Gastroesophageal sphincter (tissue), 4 donors: ENCODE data around the gene KRT6B. TPM values are rescaled to one million over a fixed set of nuclear protein-coding genes. Genes with fewer than 3 reads are reported as not detected.
"Not testable (repeated sequence)": the region's sequence is repeated elsewhere in the genome, so short reads cannot be mapped to it uniquely, and the experiment has no call there.

Experiments
- ATAC-seq: fragments of 150-250 bp; one replicate; pipeline ENCODE4 v1.9.1; 2016; ENCODE audit warnings: mild to moderate bottlenecking, moderate library complexity
- H3K27ac ChIP-seq, 4 donors: fragments of 200-600 bp; sonication (generic) in 3 of 4; 1 replicate in 3 of 4; 2 replicates in 1 of 4; pipeline ENCODE4 v1.5.1; 2016 to 2019
- H3K27me3 ChIP-seq: fragments of 200-600 bp; sonication (generic); one replicate; pipeline ENCODE4 v1.5.1; 2019
- H3K36me3 ChIP-seq, 2 donors: fragments of 200-600 bp; sonication (generic); one replicate each; pipeline ENCODE4 v1.5.1; 2019; ENCODE audit warnings: control low read depth in 1 of 2
- H3K4me1 ChIP-seq, 3 donors: fragments of 200-600 bp; sonication (generic); 1 replicate in 2 of 3; 2 replicates in 1 of 3; pipeline ENCODE4 v1.5.1; 2016 to 2019; ENCODE audit warnings: control low read depth in 2 of 3
- H3K4me3 ChIP-seq, 2 donors: fragments of 200-600 bp; sonication (generic); one replicate each; pipeline ENCODE4 v1.5.1; 2019; ENCODE audit warnings: mild to moderate bottlenecking in 1 of 2, moderate library complexity in 1 of 2
- H3K9me3 ChIP-seq, 3 donors: fragments of 200-600 bp; sonication (generic); one replicate each; pipeline ENCODE4 v1.5.1; 2017 to 2019; ENCODE audit warnings: control low read depth in 2 of 3
- EP300 ChIP-seq: sonication (generic); formaldehyde crosslinking; IDR thresholded peaks from one replicate; pipeline ENCODE4 v1.6.1; 2017; ENCODE audit warnings: antibody characterized with exemption, mild to moderate bottlenecking
- POLR2A ChIP-seq, 2 donors: fragments of 450-650 bp; IDR thresholded peaks; one replicate each; pipeline ENCODE4 v1.6.1; 2017; ENCODE audit warnings: antibody characterized with exemption in 2 of 2, mild to moderate bottlenecking in 2 of 2, moderate library complexity in 1 of 2
- POLR2AphosphoS5 ChIP-seq: sonication (generic); formaldehyde crosslinking; IDR thresholded peaks from one replicate; pipeline ENCODE4 v1.6.1; 2017; ENCODE audit warnings: antibody characterized with exemption
- WGBS, 2 donors: methylation state at CpG; one replicate each; pipeline ENCODE4 v1.1.5; 2018; ENCODE audit warnings: low coverage in 1 of 2; 5-methylcytosine and 5-hydroxymethylcytosine counted together
- total RNA-seq, 4 donors: library from RNA; depleted of rRNA; stranded (reverse); fragments of >200 nt; gene quantifications; one replicate each; pipeline ENCODE4 v1.1.0, GENCODE V29; 2016
- TF ChIP-seq, protein P1 (sequence below), 4 experiments: fragments of 200-600 bp in 2 of 4; fragments of 450-650 bp in 2 of 4; sonication (generic) in 1 of 4; IDR thresholded peaks; one replicate each; pipeline ENCODE4 v1.5.1; 2017 to 2019; ENCODE audit warnings: antibody characterized with exemption in 4 of 4, mild to moderate bottlenecking in 2 of 4, moderate library complexity in 2 of 4

Gene KRT6B
- total RNA-seq, 4 donors from 2014 or later = 0.54 to 60.8 (median 7.3) TPM

DNA sequence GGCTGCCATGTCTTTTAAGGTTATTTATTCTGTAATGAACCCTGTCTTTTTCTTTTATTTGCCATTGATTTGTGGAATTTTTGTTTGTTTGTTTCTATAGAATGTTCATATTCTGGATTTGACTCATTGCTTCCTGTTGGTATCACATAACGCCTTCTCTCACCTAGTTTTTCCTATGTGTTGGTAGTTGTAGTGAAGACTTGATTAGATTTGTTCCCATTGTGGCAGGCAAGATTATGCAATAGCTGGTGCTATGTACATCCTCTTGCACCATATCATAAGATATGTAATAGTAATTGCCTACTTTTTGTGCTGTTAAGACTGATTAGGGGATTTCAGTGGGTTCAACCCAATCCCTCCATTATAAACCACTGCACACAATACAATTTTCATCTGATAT, 3.9 kb upstream of the KRT6B start:
- H3K4me1 ChIP-seq = no peaks in the 10 kb centered on the region
- no peaks in the 10 kb centered on the region for H3K9me3 ChIP-seq
- H3K27me3 ChIP-seq = peaks cover 2% of the 10 kb centered on the region
- WGBS, 2 donors = 40 to 100% methylated on average over 1 of the region's 1 CpG
- no peak overlapping the region for H3K4me3 ChIP-seq
- no peak for ATAC-seq
- H3K27ac ChIP-seq = no peak overlapping the region
- no peaks in the 10 kb centered on the region for H3K36me3 ChIP-seq
- TF ChIP-seq POLR2AphosphoS5 (no peak), POLR2A (IDR thresholded peaks at IDR 0.05) (no peak), EP300 (no peak)
- TF ChIP-seq, protein P1, sequence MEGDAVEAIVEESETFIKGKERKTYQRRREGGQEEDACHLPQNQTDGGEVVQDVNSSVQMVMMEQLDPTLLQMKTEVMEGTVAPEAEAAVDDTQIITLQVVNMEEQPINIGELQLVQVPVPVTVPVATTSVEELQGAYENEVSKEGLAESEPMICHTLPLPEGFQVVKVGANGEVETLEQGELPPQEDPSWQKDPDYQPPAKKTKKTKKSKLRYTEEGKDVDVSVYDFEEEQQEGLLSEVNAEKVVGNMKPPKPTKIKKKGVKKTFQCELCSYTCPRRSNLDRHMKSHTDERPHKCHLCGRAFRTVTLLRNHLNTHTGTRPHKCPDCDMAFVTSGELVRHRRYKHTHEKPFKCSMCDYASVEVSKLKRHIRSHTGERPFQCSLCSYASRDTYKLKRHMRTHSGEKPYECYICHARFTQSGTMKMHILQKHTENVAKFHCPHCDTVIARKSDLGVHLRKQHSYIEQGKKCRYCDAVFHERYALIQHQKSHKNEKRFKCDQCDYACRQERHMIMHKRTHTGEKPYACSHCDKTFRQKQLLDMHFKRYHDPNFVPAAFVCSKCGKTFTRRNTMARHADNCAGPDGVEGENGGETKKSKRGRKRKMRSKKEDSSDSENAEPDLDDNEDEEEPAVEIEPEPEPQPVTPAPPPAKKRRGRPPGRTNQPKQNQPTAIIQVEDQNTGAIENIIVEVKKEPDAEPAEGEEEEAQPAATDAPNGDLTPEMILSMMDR (IDR thresholded peaks at IDR 0.05) = no peak

DNA sequence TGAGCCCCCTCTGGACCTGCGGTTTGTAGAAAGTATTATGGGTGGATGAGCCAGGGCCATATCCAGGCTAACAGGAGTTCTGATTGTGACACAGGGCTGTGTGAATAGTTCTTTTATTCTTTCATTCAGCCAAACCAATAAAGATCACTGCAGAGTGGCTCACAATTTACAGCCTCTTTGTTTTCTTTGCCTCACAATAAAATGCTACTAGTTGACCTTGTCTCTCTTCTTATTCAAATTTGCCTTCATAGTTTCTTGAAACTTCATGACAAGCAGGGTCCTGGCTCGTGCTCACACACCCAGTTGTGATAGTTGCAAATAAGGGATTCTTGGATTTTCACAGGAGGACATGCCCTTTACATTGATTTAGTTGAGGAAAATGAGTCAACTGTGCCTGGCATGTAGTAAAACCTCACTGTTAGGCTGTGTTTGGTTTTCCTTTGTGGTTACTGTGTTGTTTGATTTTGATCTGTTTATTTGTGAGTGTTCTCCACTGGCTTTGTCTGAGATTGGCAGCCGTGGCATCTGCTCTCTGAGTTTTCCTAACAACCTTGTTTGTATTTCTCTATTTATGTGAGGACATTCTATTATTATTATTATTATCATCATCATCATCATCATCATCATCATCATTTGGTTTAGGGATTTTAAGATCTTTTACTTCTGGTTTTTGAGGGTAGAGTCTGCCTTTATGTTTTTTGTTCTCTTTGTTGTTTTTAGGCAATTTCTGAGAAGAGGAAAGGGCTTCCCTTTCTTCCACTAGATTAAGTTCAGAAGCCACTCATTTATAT, 2.7 kb upstream of the KRT6B start:
- ATAC-seq = no peak
- H3K4me1 ChIP-seq = no peaks in the 10 kb centered on the region
- H3K27me3 ChIP-seq = no peaks in the 10 kb centered on the region
- H3K9me3 ChIP-seq = no peaks in the 10 kb centered on the region
- H3K36me3 ChIP-seq = no peaks in the 10 kb centered on the region
- no peak overlapping the region for H3K27ac ChIP-seq
- TF ChIP-seq POLR2A (IDR thresholded peaks at IDR 0.05) (no peak), EP300 (no peak), POLR2AphosphoS5 (no peak)
- TF ChIP-seq, protein P1 (IDR thresholded peaks at IDR 0.05) = no peak
- WGBS, 2 donors = 40 to 66% methylated on average over 1 to 3 of the region's 3 CpGs
- no peak overlapping the region for H3K4me3 ChIP-seq

DNA sequence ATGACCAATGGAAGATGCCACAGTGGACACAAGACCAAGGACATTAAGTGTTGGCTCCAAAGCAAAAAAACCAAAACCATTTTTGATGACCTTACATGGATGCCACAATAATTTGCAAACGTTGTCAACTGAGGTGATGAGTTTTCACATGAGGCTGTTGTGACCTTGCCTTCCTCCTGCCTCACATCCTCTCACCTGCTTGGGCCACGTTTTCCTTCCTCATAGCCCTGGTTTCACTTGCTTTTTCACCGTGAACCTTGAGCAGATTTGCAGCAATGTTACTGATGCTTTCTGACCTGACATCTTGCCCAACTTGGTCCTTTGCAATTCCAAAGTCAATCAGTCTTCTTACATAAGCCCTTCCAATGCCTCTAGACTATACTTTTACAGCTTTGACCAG, 3.7 kb downstream of the KRT6B start:
- no peak for ATAC-seq
- Histone ChIP-seq H3K9me3 (no peaks in the 10 kb centered on the region), H3K4me1 (no peaks in the 10 kb centered on the region), H3K4me3 (no peak overlapping the region), H3K27me3 (peaks cover 4% of the 10 kb centered on the region), H3K27ac (no peak overlapping the region), H3K36me3 (no peaks in the 10 kb centered on the region)
- 60 to 66% methylated on average over 3 of the region's 3 CpGs for WGBS, 2 donors
- no peak for TF ChIP-seq POLR2A (IDR thresholded peaks at IDR 0.05)
- TF ChIP-seq POLR2AphosphoS5 = no peak
- TF ChIP-seq EP300 = no peak
- TF ChIP-seq, protein P1 (IDR thresholded peaks at IDR 0.05) = no peak

DNA sequence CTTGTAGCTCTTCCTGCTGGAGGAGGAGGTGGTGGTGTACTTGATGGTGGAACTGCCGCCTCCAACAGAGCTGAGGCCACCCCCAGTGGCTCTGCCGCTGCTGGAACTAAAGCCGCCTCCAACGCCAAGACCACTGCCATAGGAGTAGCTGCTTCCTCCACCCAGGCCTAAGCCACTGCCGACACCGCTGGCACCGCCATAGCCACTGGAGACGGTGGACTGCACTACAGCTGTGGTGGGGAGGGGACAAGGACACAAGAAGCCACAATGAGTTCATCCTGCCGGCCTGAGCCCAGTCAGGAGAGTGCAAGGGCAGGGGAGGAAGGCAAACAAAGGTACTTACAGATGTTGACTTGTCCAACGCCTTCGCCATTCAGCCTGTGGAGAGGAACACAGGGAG, 4.8 kb downstream of the KRT6B start:
- 86% methylated on average over 2 of the region's 11 CpGs; no CpG with 5 or more reads in 1 of the 2 donors for WGBS, 2 donors
- not testable (repeated sequence) for H3K36me3 ChIP-seq, H3K4me1 ChIP-seq, H3K4me3 ChIP-seq, H3K9me3 ChIP-seq, H3K27ac ChIP-seq, ATAC-seq
- H3K27me3 ChIP-seq = peaks cover 12% of the 10 kb centered on the region

DNA sequence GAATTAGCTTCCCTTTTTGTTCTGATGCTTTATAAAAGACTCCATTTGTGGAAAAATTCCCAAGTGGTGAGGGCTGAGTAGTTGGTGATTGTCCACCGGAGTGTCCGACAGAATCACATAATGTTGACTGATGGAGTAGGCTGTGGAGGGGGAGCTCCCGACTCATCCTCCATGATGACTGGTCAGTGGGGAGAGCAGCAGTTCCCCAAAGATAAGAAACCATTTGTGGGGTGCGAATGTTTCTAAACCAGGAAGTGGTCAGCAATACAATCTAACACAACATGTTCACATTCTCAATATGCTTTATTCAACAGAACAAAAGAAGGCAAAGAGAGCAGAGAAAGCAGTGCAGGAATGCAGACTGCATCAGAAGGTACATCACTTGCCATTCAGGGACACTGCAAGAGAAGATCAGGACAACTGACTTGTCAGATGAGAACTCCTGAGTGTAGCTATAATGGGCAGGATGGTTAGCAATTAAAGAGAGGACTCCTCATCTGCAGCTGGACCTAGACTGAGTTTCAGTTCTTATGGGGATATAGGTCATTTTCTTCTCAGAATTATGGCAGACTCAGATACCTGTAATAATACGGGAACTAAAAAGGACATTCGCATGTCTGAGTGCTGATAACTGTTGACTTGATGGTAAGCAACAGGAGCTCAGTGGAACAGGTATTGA, 5.4 kb downstream of the KRT6B start:
- TF ChIP-seq POLR2A (IDR thresholded peaks at IDR 0.05) (no peak), EP300 (no peak), POLR2AphosphoS5 (no peak)
- TF ChIP-seq, protein P1 (IDR thresholded peaks at IDR 0.05) = no peak
- ATAC-seq = no peak
- Histone ChIP-seq H3K27me3 (peaks cover 15% of the 10 kb centered on the region), H3K4me3 (no peak overlapping the region), H3K9me3 (no peaks in the 10 kb centered on the region), H3K27ac (no peak overlapping the region), H3K36me3 (no peaks in the 10 kb centered on the region), H3K4me1 (no peaks in the 10 kb centered on the region)
- WGBS, 2 donors = 85% methylated on average over 6 of the region's 6 CpGs; no CpG with 5 or more reads in 1 of the 2 donors
